HG02970 (cell line): ENCODE data around the gene MCM9.
"Not testable (repeated sequence)": the region's sequence is repeated elsewhere in the genome, so short reads cannot be mapped to it uniquely, and the experiment has no call there.

Source experiments
- ATAC-seq: cut with Tn5 transposase; IDR thresholded peaks from one replicate; pipeline ENCODE4 v1.9.1; 2021; ENCODE audit warnings: mild to moderate bottlenecking, moderate library complexity, moderate number of reproducible peaks; ENCODE audit not compliant: unreplicated experiment, low FRiP score

MCM9 gene

DNA sequence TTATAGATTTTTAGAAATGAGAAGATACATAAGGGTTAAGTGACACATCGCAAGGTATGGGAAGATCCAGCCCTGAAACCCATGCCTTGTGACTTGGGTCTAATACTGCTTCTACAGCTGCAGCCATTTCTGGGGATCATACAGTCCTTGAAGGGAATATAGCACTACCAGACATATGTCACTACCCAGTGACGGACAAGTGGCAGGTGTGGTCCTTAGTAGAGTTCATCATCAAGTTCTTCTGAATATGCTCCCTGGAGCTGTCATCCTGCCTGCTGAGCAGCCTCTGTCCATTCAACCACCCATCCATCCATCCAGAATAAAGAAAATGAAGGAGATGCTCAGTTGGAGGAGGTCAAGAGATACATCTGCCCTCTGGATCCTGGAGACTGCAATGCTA lies 159.6 kb downstream of the MCM9 start:
- ATAC-seq: no peak

- ATAC-seq: no peak
Measured at GRCh38 chr6:118774581-118774980, 160.4 kb downstream of the MCM9 start.

GRCh38 chr6:118772886-118773285 lies 162.1 kb downstream of the MCM9 start:
- no peak for ATAC-seq

DNA sequence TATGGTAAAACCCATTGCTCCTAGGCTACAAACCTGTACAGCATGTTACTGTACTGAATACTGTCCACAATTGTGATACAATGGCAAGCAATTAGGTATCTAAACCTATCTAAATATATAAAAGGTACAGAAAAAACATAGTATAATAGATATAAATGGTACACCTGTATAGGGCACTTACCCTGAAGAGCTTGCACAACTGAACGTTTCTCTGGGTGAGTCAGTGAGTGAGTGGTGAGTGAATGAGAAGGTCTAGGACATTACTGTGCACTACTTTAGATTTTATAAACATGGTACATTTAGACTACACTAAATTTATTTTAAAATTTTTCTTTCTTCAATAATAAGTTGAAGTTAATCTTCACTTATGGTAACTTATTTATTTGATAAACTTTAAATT lies 163.7 kb downstream of the MCM9 start:
- no peak for ATAC-seq

DNA sequence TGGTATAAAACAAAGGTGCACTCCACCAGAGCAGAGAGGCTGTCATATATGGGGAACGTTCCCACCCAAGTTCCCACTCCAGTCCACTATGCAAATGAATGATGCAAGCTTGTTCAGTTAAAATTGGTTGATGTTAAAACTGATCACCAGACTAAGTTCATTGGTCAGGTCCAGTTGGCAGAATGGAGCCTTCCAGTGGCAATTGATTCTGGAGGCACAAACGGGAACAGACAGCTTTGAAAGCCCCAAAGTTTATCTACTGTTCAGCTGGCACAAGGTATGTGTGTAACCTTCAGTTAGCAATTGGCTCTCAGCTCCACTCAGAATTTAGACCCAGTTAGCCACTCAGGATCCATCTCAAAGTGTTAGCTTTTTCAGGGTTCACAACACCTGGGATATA lies 164.1 kb downstream of the MCM9 start:
- no peak for ATAC-seq

DNA sequence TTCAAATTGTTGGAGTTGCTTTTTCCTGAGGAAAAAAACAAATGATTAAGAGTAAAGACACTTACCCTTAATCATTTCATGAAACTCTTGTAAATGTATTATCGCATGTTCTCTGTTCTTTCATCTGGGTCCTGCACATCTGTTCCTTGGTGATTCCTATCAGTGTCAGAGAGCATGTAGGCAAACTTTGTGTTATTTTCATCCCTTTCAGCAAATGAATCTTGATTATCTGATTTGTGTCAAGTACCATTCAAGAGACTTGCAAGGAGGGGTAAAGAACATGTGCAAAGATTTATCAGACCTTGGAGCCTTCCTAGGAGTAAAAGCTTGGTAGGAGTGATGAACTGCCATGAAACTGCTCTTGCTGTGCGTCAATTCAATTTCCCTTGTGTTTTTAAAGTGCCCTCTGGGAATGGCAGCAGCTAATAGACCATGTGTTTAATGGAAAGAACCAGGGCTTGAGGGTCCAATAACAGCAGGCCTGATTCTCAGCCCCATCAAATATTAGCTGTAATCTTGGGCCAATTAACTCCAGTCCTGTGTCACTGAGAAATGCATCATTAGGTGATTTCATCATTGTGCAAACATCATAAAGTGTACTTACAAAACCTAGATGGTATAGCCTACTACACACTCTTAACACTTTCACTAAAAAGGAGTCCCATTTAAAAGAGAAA lies 164.7 kb downstream of the MCM9 start:
- no peak for ATAC-seq

- no peak for ATAC-seq
Measured at GRCh38 chr6:118768904-118769325, 166.0 kb downstream of the MCM9 start.

GRCh38 chr6:118768441-118768840 lies 166.5 kb downstream of the MCM9 start:
- ATAC-seq: no peak

DNA sequence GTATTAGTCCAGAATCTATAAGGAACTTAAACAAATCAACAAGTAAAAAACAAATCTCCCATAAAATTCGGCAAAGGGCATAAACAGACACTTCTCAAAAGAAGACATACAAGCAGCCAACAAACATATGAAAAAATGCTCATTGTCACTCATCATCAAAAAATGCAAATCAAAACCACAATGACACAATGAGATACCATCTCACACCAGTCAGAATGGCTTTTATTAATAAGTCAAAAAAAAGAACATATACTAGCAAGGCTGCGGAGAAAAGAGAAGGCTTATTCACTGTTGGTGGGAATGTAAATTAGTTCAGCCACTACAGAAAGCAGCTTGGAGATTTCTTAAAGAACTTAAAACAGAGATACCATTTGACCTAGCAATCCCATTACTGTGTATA lies 169.6 kb downstream of the MCM9 start:
- ATAC-seq: not testable (repeated sequence)

DNA sequence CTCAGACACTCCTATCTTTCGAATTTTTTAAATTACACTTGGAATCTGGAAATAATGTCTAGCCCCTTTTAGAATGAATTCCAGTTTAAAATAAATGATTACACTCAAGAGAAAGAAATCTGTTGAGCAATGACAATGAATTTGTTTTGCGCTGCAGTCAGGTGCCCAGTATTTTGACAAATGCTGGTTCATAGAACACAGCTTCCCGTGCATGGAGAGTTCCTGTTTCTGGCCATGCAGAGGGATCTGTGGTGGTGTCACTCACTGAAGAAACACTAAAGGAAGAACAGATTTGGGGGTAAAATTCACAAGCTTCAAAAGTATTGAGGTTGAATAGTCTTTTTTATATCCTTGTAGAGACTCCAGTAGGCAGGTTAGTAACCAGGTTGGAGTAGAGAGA lies 170.2 kb downstream of the MCM9 start:
- ATAC-seq: no peak
